Nucleus accumbens (tissue), 56 donors: ENCODE results near the gene GJB5.

ENCODE experiments used
- DNase-seq, 56 donors: peaks; one replicate each; lab custom pipeline; 2025; lab: John Stamatoyannopoulos, UW

Gene GJB5

DNA sequence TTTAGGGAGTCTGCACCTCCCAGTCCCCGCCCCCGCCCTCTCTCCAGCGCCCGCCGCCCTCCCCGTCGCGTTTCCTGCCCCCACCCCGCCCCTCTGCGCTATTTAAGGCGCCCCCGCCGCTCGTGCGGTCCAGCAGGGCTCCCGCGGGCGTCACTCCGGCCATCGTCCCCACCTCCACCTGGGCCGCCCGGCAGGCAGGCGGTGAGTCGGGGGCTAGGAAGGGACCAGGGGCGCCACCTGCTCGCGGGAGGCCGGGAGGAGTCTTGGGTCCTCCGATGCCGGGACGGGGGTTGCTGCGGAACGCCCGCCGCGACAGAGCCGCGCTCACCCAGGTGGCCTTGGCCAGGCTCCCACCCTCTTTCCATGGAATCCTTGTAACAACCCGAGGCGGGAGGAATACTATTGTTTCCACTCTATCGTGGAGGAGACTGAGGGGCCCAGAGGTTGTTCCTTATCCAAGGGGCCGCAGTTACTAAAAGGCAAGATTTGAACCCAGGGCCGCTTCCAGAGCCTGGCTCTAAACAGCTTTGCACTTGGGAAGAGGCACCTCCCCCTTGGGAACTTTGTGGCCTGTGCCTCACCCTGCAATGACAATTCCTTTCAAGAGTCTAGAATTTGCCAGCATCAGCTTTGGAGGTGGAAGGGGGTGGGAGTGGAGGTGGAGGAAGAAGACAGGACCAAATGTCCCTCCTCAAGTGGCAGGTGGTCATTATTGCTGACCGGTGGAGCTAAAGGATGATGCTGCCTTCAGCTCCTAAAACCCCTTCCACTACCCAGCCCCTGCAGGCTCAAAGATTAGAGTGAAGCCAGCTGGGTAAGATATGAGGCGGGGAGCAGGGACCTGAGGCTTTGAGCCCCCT, 38.3 kb downstream of the GJB5 start, which contains the start of gene GJA4:
Gene GJA4, plus strand, starts transcription at position 132 of the 860 bp plus-strand sequence. CDS start 1,215 bp downstream, outside the sequence.
- no peak for DNase-seq

GRCh38 chr1:34794001-34794789, 39.3 kb downstream of the GJB5 start:
- DNase-seq, result no peak

- DNase-seq, result no peak
These were observed 39.9 kb downstream of the GJB5 start for GRCh38 chr1:34794790-34795180.

GRCh38 chr1:34795916-34796315, 41.1 kb downstream of the GJB5 start:
- no peak for DNase-seq

GRCh38 chr1:34796990-34797389, 42.1 kb downstream of the GJB5 start:
- DNase-seq, result no peak

DNA sequence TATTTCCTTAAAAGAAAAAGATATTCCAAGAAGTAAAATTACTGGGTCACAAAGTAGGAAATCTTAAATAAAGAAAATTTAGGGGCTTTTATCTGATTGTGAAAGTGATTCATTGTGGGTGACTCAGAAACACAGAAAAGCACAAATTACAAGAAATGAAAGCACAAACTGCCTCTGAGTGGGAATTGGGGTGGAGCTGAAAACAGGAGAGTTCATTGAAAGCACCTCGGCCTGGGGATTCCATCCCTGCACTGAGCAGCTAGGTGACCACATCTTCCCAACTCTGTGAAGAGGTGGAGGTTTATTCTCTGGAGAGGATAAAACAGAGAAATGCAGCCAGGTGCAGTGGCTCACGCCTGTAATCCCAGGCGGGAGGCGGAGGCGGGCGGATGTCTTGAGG, 45.4 kb downstream of the GJB5 start:
- DNase-seq, result no peak

- DNase-seq, result no peak
These were observed 48.9 kb downstream of the GJB5 start for GRCh38 chr1:34803770-34804169.

DNA sequence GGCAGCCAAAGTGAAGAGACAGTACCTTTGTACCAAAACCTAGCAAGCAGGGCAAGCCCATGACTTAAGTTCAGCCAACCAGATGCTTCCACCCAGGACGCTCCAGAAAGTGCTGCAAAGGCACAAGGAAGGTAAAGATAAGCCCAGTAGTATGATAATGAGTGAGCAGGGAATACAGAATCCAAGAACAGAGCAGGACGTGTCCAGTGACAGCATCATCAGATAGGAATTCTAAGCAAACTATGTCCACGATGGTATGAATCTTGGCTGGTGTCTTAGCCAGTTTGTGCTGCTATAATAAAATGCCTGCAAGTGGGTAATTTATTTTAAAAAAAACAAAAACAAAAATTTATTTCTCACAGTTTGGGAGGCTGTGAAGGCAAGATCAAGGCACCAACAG, 51.5 kb downstream of the GJB5 start:
- no peak for DNase-seq
